ENCODE data around the gene GNE. TPM values are rescaled to one million over a fixed set of nuclear protein-coding genes. Genes with fewer than 3 reads are reported as not detected.

GNE gene
- total and polyA plus RNA-seq, 2 experiments from 2014 or later: 2.2 to 15.7 TPM

DNA sequence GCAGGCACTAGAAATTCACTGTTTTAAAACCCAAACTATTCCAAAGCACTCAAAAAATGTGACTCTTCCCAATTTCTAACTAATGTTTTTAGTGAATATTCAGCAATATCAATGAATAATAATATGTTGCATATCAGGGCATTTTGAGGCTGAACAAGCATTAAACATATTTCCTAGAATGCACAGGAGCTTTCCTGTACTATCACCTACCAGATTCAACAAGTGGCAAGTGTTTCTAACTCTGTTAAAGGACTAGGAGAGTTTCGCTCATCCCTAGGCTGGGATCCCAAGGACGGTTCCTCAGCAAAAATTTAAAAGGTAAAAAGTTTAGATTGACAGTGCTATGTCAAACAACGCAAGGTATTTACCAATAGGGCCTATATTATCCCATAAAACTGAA lies 21.0 kb downstream of the GNE start (continued):
- TF ChIP-seq, protein P1, sequence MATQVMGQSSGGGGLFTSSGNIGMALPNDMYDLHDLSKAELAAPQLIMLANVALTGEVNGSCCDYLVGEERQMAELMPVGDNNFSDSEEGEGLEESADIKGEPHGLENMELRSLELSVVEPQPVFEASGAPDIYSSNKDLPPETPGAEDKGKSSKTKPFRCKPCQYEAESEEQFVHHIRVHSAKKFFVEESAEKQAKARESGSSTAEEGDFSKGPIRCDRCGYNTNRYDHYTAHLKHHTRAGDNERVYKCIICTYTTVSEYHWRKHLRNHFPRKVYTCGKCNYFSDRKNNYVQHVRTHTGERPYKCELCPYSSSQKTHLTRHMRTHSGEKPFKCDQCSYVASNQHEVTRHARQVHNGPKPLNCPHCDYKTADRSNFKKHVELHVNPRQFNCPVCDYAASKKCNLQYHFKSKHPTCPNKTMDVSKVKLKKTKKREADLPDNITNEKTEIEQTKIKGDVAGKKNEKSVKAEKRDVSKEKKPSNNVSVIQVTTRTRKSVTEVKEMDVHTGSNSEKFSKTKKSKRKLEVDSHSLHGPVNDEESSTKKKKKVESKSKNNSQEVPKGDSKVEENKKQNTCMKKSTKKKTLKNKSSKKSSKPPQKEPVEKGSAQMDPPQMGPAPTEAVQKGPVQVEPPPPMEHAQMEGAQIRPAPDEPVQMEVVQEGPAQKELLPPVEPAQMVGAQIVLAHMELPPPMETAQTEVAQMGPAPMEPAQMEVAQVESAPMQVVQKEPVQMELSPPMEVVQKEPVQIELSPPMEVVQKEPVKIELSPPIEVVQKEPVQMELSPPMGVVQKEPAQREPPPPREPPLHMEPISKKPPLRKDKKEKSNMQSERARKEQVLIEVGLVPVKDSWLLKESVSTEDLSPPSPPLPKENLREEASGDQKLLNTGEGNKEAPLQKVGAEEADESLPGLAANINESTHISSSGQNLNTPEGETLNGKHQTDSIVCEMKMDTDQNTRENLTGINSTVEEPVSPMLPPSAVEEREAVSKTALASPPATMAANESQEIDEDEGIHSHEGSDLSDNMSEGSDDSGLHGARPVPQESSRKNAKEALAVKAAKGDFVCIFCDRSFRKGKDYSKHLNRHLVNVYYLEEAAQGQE (IDR thresholded peaks at IDR 0.05; ENCODE audit: unreplicated experiment): no peak
- TF ChIP-seq STAT1 (IDR thresholded peaks at IDR 0.05; ENCODE audit: unreplicated experiment): no peak
- no peak for TF ChIP-seq ZNF114 (CRISPR knock-in tag; IDR thresholded peaks at IDR 0.05)
- TF ChIP-seq ZNF331 (CRISPR knock-in tag; IDR thresholded peaks at IDR 0.05; ENCODE audit: low read depth): no peak
- TF ChIP-seq, protein P2, sequence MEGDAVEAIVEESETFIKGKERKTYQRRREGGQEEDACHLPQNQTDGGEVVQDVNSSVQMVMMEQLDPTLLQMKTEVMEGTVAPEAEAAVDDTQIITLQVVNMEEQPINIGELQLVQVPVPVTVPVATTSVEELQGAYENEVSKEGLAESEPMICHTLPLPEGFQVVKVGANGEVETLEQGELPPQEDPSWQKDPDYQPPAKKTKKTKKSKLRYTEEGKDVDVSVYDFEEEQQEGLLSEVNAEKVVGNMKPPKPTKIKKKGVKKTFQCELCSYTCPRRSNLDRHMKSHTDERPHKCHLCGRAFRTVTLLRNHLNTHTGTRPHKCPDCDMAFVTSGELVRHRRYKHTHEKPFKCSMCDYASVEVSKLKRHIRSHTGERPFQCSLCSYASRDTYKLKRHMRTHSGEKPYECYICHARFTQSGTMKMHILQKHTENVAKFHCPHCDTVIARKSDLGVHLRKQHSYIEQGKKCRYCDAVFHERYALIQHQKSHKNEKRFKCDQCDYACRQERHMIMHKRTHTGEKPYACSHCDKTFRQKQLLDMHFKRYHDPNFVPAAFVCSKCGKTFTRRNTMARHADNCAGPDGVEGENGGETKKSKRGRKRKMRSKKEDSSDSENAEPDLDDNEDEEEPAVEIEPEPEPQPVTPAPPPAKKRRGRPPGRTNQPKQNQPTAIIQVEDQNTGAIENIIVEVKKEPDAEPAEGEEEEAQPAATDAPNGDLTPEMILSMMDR (conservative IDR thresholded peaks at IDR 0.05; ENCODE audit: low read depth in 2 of 2): no peak
- TF ChIP-seq POLR2AphosphoS5 (IDR thresholded peaks at IDR 0.05; ENCODE audit: low read depth): no peak

DNA sequence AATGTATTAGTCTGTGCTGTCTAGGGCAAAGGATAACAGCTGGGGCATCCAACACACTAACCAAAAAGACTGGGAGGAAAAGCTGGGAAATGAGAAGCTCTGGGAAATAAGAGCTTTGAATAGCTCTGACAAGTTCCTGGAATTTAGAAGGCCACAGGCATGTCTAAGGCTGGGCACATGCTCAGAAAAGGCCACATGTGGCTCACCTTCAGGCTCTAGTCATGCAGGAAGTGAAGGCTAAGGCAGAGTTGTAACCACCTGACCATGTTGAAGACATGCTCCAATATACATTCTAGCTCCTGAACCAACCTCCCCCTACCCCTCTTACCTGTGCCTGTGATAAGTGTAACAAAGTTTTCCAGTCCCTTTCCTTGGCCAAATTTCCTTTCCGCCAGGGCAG lies 35.8 kb downstream of the GNE start:
- H4K20me1 ChIP-seq (replicated peaks; ENCODE audit: insufficient read depth): peaks cover 2% of the 10 kb centered on the region
- Mint-ChIP-seq H3K27ac (no peak overlapping the region), H3K4me1 (no peaks in the 10 kb centered on the region), H3K9me3 (no peaks in the 10 kb centered on the region; the same call in 2 of the 3 replicates), H3K36me3 (ENCODE audit: low read depth) (peaks cover 62% of the 10 kb centered on the region), H3K4me3 (no peak overlapping the region), H3K27me3 (ENCODE audit: insufficient read depth, low read depth, poor library complexity) (peaks cover 9% of the 10 kb centered on the region)
- H3K79me2 ChIP-seq (replicated peaks; ENCODE audit: insufficient read depth): 0 out of 2 replicates have a peak, but pooled peaks cover 3% of the 10 kb centered on the region
- H3K4me3 ChIP-seq: no peak overlapping the region
- H3K4me1 ChIP-seq (ENCODE audit: insufficient read depth): no peaks in the 10 kb centered on the region
- DNase-seq (ENCODE audit: low spot score) (no peak), ATAC-seq (no peak)
- no peaks in the 10 kb centered on the region for H3K9me2 ChIP-seq (ENCODE audit: insufficient read depth)
- H3K27me3 ChIP-seq (ENCODE audit: insufficient read depth): no peaks in the 10 kb centered on the region
- H3K36me3 ChIP-seq (ENCODE audit: insufficient read depth): peaks cover 14% of the 10 kb centered on the region
- no peak overlapping the region for H3K27ac ChIP-seq (ENCODE audit: low read depth)
- no peaks in the 10 kb centered on the region for H3F3A ChIP-seq (replicated peaks; ENCODE audit: low read depth)
- H3K4me2 ChIP-seq: no peak overlapping the region
- no peak for TF ChIP-seq EZH2phosphoT487 (IDR thresholded peaks at IDR 0.05; ENCODE audit: unreplicated experiment)
- TF ChIP-seq, protein P1 (IDR thresholded peaks at IDR 0.05; ENCODE audit: unreplicated experiment): no peak
- no peak for TF ChIP-seq ZNF114 (CRISPR knock-in tag; IDR thresholded peaks at IDR 0.05)
- TF ChIP-seq, protein P3, sequence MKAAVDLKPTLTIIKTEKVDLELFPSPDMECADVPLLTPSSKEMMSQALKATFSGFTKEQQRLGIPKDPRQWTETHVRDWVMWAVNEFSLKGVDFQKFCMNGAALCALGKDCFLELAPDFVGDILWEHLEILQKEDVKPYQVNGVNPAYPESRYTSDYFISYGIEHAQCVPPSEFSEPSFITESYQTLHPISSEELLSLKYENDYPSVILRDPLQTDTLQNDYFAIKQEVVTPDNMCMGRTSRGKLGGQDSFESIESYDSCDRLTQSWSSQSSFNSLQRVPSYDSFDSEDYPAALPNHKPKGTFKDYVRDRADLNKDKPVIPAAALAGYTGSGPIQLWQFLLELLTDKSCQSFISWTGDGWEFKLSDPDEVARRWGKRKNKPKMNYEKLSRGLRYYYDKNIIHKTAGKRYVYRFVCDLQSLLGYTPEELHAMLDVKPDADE (IDR thresholded peaks at IDR 0.05): no peak
- H2AFZ ChIP-seq: no peak overlapping the region

All from GM23338 (cell line).